Neuronal stem cell (in vitro differentiated cells): Measurements from ENCODE around the gene ELOVL2.

Experiments used
- DNase-seq: peaks from one replicate; pipeline ENCODE4 v3.0.0-alpha.2; 2013; ENCODE audit warnings: low spot score
- H2AFZ ChIP-seq: one replicate; pipeline ENCODE4 v1.6.1; 2013; ENCODE audit warnings: mild to moderate bottlenecking, low read length, inconsistent platforms
- H2AK5ac ChIP-seq: 2 replicates; pipeline ENCODE4 v1.6.1; 2013; ENCODE audit warnings: low read depth, mild to moderate bottlenecking, inconsistent platforms, low read length, moderate library complexity, mixed read lengths
- H2BK120ac ChIP-seq: 2 replicates; pipeline ENCODE4 v1.6.1; 2013; ENCODE audit warnings: low read depth, mild to moderate bottlenecking, inconsistent platforms, low read length, moderate library complexity, mixed read lengths
- H2BK12ac ChIP-seq: one replicate; pipeline ENCODE4 v1.6.1; 2013; ENCODE audit warnings: low read length, inconsistent platforms
- H2BK15ac ChIP-seq: 2 replicates; pipeline ENCODE4 v1.6.1; 2013; ENCODE audit warnings: mild to moderate bottlenecking, low read length, inconsistent platforms, mixed read lengths
- H2BK5ac ChIP-seq: one replicate; pipeline ENCODE4 v1.6.1; 2013; ENCODE audit warnings: inconsistent platforms, mild to moderate bottlenecking, low read length, moderate library complexity
- H3K14ac ChIP-seq: one replicate; pipeline ENCODE4 v1.6.1; 2013; ENCODE audit warnings: low read length, inconsistent platforms
- H3K18ac ChIP-seq: 2 replicates; pipeline ENCODE4 v1.6.1; 2013; ENCODE audit warnings: low read length, inconsistent platforms
- H3K23ac ChIP-seq: 2 replicates; pipeline ENCODE4 v1.6.1; 2013; ENCODE audit warnings: low read depth, mild to moderate bottlenecking, mixed read lengths, low read length, inconsistent platforms; ENCODE audit not compliant: poor library complexity
- H3K27ac ChIP-seq: replicated peaks from 3 replicates; pipeline ENCODE4 v1.5.1; 2013; ENCODE audit warnings: low read length, inconsistent platforms
- H3K27me3 ChIP-seq, 3 experiments: 2 replicates each; pipeline ENCODE4 v1.6.1; 2013; ENCODE audit warnings: low read length in 3 of 3, mild to moderate bottlenecking in 2 of 3, inconsistent platforms in 1 of 3, low read depth in 1 of 3, mixed read lengths in 1 of 3, moderate library complexity in 1 of 3; ENCODE audit not compliant: control insufficient read depth in 3 of 3, insufficient read depth in 3 of 3
- H3K36me3 ChIP-seq, 2 donors: replicated peaks in 1 of 2; 2 replicates each; pipeline ENCODE4 v1.6.1; 2013; ENCODE audit warnings: low read length in 2 of 2; ENCODE audit not compliant: control insufficient read depth in 2 of 2, insufficient read depth in 2 of 2
- H3K4ac ChIP-seq: 2 replicates; pipeline ENCODE4 v1.6.1; 2013; ENCODE audit warnings: inconsistent platforms, mild to moderate bottlenecking, low read length, moderate library complexity
- H3K4me1 ChIP-seq, 2 donors: 1 replicate in 1 of 2; 2 replicates in 1 of 2; pipeline ENCODE4 v1.6.1; 2013; ENCODE audit warnings: low read length in 2 of 2, low read depth in 1 of 2; ENCODE audit not compliant: control insufficient read depth in 2 of 2, insufficient read depth in 1 of 2
- H3K4me2 ChIP-seq: one replicate; pipeline ENCODE4 v1.6.1; 2013; ENCODE audit warnings: mild to moderate bottlenecking, low read length, inconsistent platforms; ENCODE audit not compliant: insufficient read depth, poor library complexity, severe bottlenecking
- H3K4me3 ChIP-seq, 2 donors: 2 replicates each; pipeline ENCODE4 v1.5.1; 2013; ENCODE audit warnings: low read length in 2 of 2, mild to moderate bottlenecking in 2 of 2, inconsistent platforms in 1 of 2, moderate library complexity in 1 of 2
- H3K79me1 ChIP-seq: one replicate; pipeline ENCODE4 v1.6.1; 2013; ENCODE audit warnings: low read depth, mild to moderate bottlenecking, inconsistent platforms, low read length, moderate library complexity
- H3K9ac ChIP-seq: one replicate; pipeline ENCODE4 v1.6.1; 2013; ENCODE audit warnings: mild to moderate bottlenecking, low read depth, low read length, inconsistent platforms; ENCODE audit not compliant: poor library complexity
- H3K9me3 ChIP-seq, 2 donors: replicated peaks in 1 of 2; 2 replicates each; pipeline versions ENCODE3 to v1.6.1; 2013; ENCODE audit warnings: low read length in 2 of 2, mild to moderate bottlenecking in 2 of 2, inconsistent platforms in 1 of 2, low read depth in 1 of 2, mixed read lengths in 1 of 2, moderate library complexity in 1 of 2; ENCODE audit not compliant: control insufficient read depth in 2 of 2, insufficient read depth in 1 of 2
- H4K8ac ChIP-seq: one replicate; pipeline ENCODE4 v1.6.1; 2013; ENCODE audit warnings: low read depth, mild to moderate bottlenecking, inconsistent platforms, low read length, moderate library complexity
- H4K91ac ChIP-seq: one replicate; pipeline ENCODE4 v1.6.1; 2013; ENCODE audit warnings: low read length, low read depth, mild to moderate bottlenecking, inconsistent platforms; ENCODE audit not compliant: poor library complexity
- WGBS, 2 donors: extraction: QIAGEN DNeasy Blood & Tissue Kit; methylation state at CpG; one replicate each; pipeline ENCODE4 v1.1.7; 2013; ENCODE audit warnings: missing lambda C conversion rate in 2 of 2, mixed read lengths in 1 of 2; ENCODE audit not compliant: insufficient read length in 2 of 2, insufficient replicate concordance in 1 of 2; ENCODE audit errors: extremely low coverage in 2 of 2; 5-methylcytosine and 5-hydroxymethylcytosine counted together

The ELOVL2 gene

GRCh38 chr6:11018225-11018624 is 25.9 kb downstream of the ELOVL2 start:
- Histone ChIP-seq H3K27me3 (no peaks in the 10 kb centered on the region), H2AFZ (no peak overlapping the region), H2BK15ac (no peak overlapping the region), H3K27ac (no peak overlapping the region), H3K4me3 (no peak overlapping the region), H2AK5ac (no peak overlapping the region), H3K4me2 (no peak overlapping the region), H3K9me3 (no peaks in the 10 kb centered on the region), H2BK120ac (no peak overlapping the region), H3K23ac (no peak overlapping the region), H4K8ac (no peak overlapping the region), H3K14ac (no peak overlapping the region), H3K4me1 (peaks cover 2 to 10% of the 10 kb centered on the region in 2 donors), H3K36me3 (no peaks in the 10 kb centered on the region), H3K4ac (no peak overlapping the region), H3K79me1 (no peaks in the 10 kb centered on the region), H2BK5ac (no peak overlapping the region), H4K91ac (no peak overlapping the region), H3K9ac (no peak overlapping the region), H3K18ac (no peak overlapping the region), H2BK12ac (no peak overlapping the region)
- DNase-seq: no peak
- no CpG with 5 or more reads among the region's 2 CpGs for WGBS, 2 donors

- H3K18ac ChIP-seq: no peak overlapping the region
- H2AFZ ChIP-seq: no peak overlapping the region
- no peak overlapping the region for H4K91ac ChIP-seq
- H2BK12ac ChIP-seq: no peak overlapping the region
- no peaks in the 10 kb centered on the region for H3K27me3 ChIP-seq
- no peak for DNase-seq
- H3K27ac ChIP-seq: no peak overlapping the region
- no peaks in the 10 kb centered on the region for H3K36me3 ChIP-seq
- H3K79me1 ChIP-seq: no peaks in the 10 kb centered on the region
- no CpG with 5 or more reads among the region's 3 CpGs for WGBS, 2 donors
- no peak overlapping the region for H3K4me2 ChIP-seq
- no peak overlapping the region for H4K8ac ChIP-seq
- H3K14ac ChIP-seq: no peak overlapping the region
- no peak overlapping the region for H2BK120ac ChIP-seq
- H2BK15ac ChIP-seq: no peak overlapping the region
- H3K4ac ChIP-seq: no peak overlapping the region
- H3K9me3 ChIP-seq: no peaks in the 10 kb centered on the region
- peaks cover 1 to 10% of the 10 kb centered on the region in 2 donors for H3K4me1 ChIP-seq
- no peak overlapping the region for H2BK5ac ChIP-seq
- no peak overlapping the region for H3K4me3 ChIP-seq
- H3K9ac ChIP-seq: no peak overlapping the region
- no peak overlapping the region for H3K23ac ChIP-seq
- H2AK5ac ChIP-seq: no peak overlapping the region
Measured at GRCh38 chr6:11017090-11017489, 27.0 kb downstream of the ELOVL2 start.

GRCh38 chr6:11016452-11016851 is 27.7 kb downstream of the ELOVL2 start:
- DNase-seq: no peak
- Histone ChIP-seq H2BK120ac (no peak overlapping the region), H3K4me2 (no peak overlapping the region), H2BK5ac (no peak overlapping the region), H3K9me3 (no peaks in the 10 kb centered on the region), H3K9ac (no peak overlapping the region), H3K14ac (no peak overlapping the region), H4K8ac (no peak overlapping the region), H3K23ac (no peak overlapping the region), H2AFZ (no peak overlapping the region), H3K27me3 (no peaks in the 10 kb centered on the region), H3K4me1 (peaks cover 0 to 7% of the 10 kb centered on the region in 2 donors), H2AK5ac (no peak overlapping the region), H3K36me3 (no peaks in the 10 kb centered on the region), H3K4ac (no peak overlapping the region), H3K27ac (no peak overlapping the region), H4K91ac (no peak overlapping the region), H3K18ac (no peak overlapping the region), H3K79me1 (no peaks in the 10 kb centered on the region), H2BK15ac (no peak overlapping the region), H2BK12ac (no peak overlapping the region), H3K4me3 (no peak overlapping the region)
- no CpG with 5 or more reads among the region's 1 CpG for WGBS, 2 donors

- Histone ChIP-seq H3K36me3 (peaks cover 0 to 5% of the 10 kb centered on the region in 2 donors), H3K14ac (no peak overlapping the region), H3K18ac (no peak overlapping the region), H3K9ac (no peak overlapping the region), H3K79me1 (no peaks in the 10 kb centered on the region), H3K27ac (no peak overlapping the region), H3K27me3 (no peaks in the 10 kb centered on the region), H3K23ac (no peak overlapping the region), H2BK15ac (no peak overlapping the region), H2AK5ac (no peak overlapping the region), H2BK120ac (no peak overlapping the region), H2BK5ac (no peak overlapping the region), H2BK12ac (no peak overlapping the region), H3K9me3 (no peaks in the 10 kb centered on the region), H3K4me3 (peak overlapping the region in 1 of 2 donors; percentile 57), H4K8ac (no peak overlapping the region), H3K4me1 (peaks cover 0 to 4% of the 10 kb centered on the region in 2 donors), H3K4me2 (no peak overlapping the region), H3K4ac (no peak overlapping the region), H2AFZ (no peak overlapping the region), H4K91ac (no peak overlapping the region)
- DNase-seq: no peak
Measured at GRCh38 chr6:11015102-11015501, 29.0 kb downstream of the ELOVL2 start.
